ENCODE results near the gene FOXO3.

GRCh38 chr6:108665495-108666196 is 104.9 kb downstream of the FOXO3 start:
- TF ChIP-seq CTCF (IDR thresholded peaks at IDR 0.05 in 4 of 5, conservative IDR thresholded peaks at IDR 0.05 in 1 of 5): no peak
- TF ChIP-seq POLR2A (IDR thresholded peaks at IDR 0.05): no peak

Data from gastrocnemius medialis (tissue), 4 donors.